NT2/D1 (cell line): ENCODE data around the gene MED26.

Experiments used
- YY1 ChIP-seq: IDR thresholded peaks from 2 replicates; pipeline ENCODE4 v1.6.1; 2011; ENCODE audit not compliant: insufficient read length, insufficient read depth
- ZNF274 ChIP-seq: IDR thresholded peaks from 2 replicates; pipeline ENCODE4 v1.6.1; 2011; ENCODE audit warnings: mild to moderate bottlenecking, low read depth, low read length

- no peak for TF ChIP-seq YY1
- no peak for TF ChIP-seq ZNF274
Observed at GRCh38 chr19:16575282-16575681, 52.7 kb downstream of the MED26 start.
